Activated CD4-positive, alpha-beta memory T cell treated with anti-CD3 and anti-CD28 coated beads, Interleukin-2, amount 10 ng/mL, durations not matched to agents 7 days and 5 days (primary cell): ENCODE data around the gene DHRSX. TPM values are rescaled to one million over a fixed set of nuclear protein-coding genes. Genes with fewer than 3 reads are reported as not detected.
"Not testable (repeated sequence)": the region's sequence is repeated elsewhere in the genome, so short reads cannot be mapped to it uniquely, and the experiment has no call there.

Experiments
- CTCF ChIA-PET: fragments of 350-600 bp; sonication (Branson Sonifier 250); formaldehyde crosslinking; loops from one replicate; lab custom pipeline; 2021; ENCODE audit warnings: antibody characterized with exemption, inconsistent platforms; lab: Charles Lee
- POLR2A ChIA-PET: fragments of 350-600 bp; sonication (Branson Sonifier 250); formaldehyde crosslinking; loops from one replicate; lab custom pipeline; 2021; ENCODE audit warnings: antibody characterized with exemption; lab: Charles Lee
- DNase-seq: peaks from one replicate; pipeline ENCODE4 v3.0.0-alpha.2; 2020
- H3K27ac Mint-ChIP-seq: one replicate; pipeline ENCODE4 v1.8.0; 2021; ENCODE audit warnings: mild to moderate bottlenecking, mixed read lengths
- H3K27me3 Mint-ChIP-seq: one replicate; pipeline ENCODE4 v1.8.0; 2021; ENCODE audit warnings: mixed read lengths
- H3K36me3 Mint-ChIP-seq: one replicate; pipeline ENCODE4 v1.8.0; 2021; ENCODE audit warnings: low read depth, mixed read lengths
- H3K4me1 Mint-ChIP-seq: one replicate; pipeline ENCODE4 v1.8.0; 2021; ENCODE audit warnings: mixed read lengths
- H3K4me3 Mint-ChIP-seq: one replicate; pipeline ENCODE4 v1.8.0; 2021; ENCODE audit warnings: mild to moderate bottlenecking, mixed read lengths
- H3K9me3 Mint-ChIP-seq: one replicate; pipeline ENCODE4 v1.8.0; 2021; ENCODE audit warnings: mixed read lengths
- total RNA-seq, 2 experiments: library from RNA; stranded (reverse); gene quantifications; one replicate each; pipeline ENCODE4 v1.2.3, GENCODE V29; 2021

DHRSX gene
- total RNA-seq, 2 experiments from 2014 or later: 21.1 to 23.7 TPM

GRCh38 chrX:2270783-2271182, 230.0 kb downstream of the DHRSX start:
- H3K9me3 Mint-ChIP-seq: peaks cover 10% of the 10 kb centered on the region
- DNase-seq, POLR2A ChIA-PET, CTCF ChIA-PET, H3K27ac Mint-ChIP-seq, H3K4me3 Mint-ChIP-seq, H3K4me1 Mint-ChIP-seq, H3K27me3 Mint-ChIP-seq: not testable (repeated sequence)
- H3K36me3 Mint-ChIP-seq: peaks cover 11% of the 10 kb centered on the region

- no peak overlapping the region for H3K27ac Mint-ChIP-seq
- ChIA-PET CTCF (no interaction called here), POLR2A (no interaction called here)
- no peaks in the 10 kb centered on the region for H3K27me3 Mint-ChIP-seq
- DNase-seq: no peak
- no peaks in the 10 kb centered on the region for H3K4me1 Mint-ChIP-seq
- peaks cover 4% of the 10 kb centered on the region for H3K9me3 Mint-ChIP-seq
- H3K4me3 Mint-ChIP-seq: no peak overlapping the region
- peaks cover 18% of the 10 kb centered on the region for H3K36me3 Mint-ChIP-seq
Measured at GRCh38 chrX:2267890-2268289, 232.9 kb downstream of the DHRSX start.

- Mint-ChIP-seq H3K4me3 (no peak overlapping the region), H3K36me3 (peaks cover 18% of the 10 kb centered on the region), H3K4me1 (no peaks in the 10 kb centered on the region), H3K27me3 (no peaks in the 10 kb centered on the region), H3K9me3 (peaks cover 2% of the 10 kb centered on the region), H3K27ac (no peak overlapping the region)
- DNase-seq: no peak
- CTCF ChIA-PET: no interaction called here
- POLR2A ChIA-PET: no interaction called here
Measured at GRCh38 chrX:2266445-2267349, 234.1 kb downstream of the DHRSX start.

- DNase-seq, H3K4me3 Mint-ChIP-seq, H3K27ac Mint-ChIP-seq, POLR2A ChIA-PET, H3K4me1 Mint-ChIP-seq, H3K9me3 Mint-ChIP-seq, CTCF ChIA-PET, H3K27me3 Mint-ChIP-seq: not testable (repeated sequence)
- peaks cover 14% of the 10 kb centered on the region for H3K36me3 Mint-ChIP-seq
Measured at GRCh38 chrX:2265658-2266444, 234.9 kb downstream of the DHRSX start.

GRCh38 chrX:2264179-2265030, 236.4 kb downstream of the DHRSX start:
- CTCF ChIA-PET: no interaction called here
- Mint-ChIP-seq H3K4me1 (no peaks in the 10 kb centered on the region), H3K9me3 (no peaks in the 10 kb centered on the region), H3K27ac (no peak overlapping the region), H3K36me3 (peaks cover 14% of the 10 kb centered on the region), H3K4me3 (no peak overlapping the region), H3K27me3 (no peaks in the 10 kb centered on the region)
- DNase-seq: no peak
- POLR2A ChIA-PET: no interaction called here

GRCh38 chrX:2263203-2263602, 237.6 kb downstream of the DHRSX start:
- DNase-seq: no peak
- H3K36me3 Mint-ChIP-seq: peaks cover 14% of the 10 kb centered on the region
- POLR2A ChIA-PET: no interaction called here
- H3K4me1 Mint-ChIP-seq: no peaks in the 10 kb centered on the region
- no peak overlapping the region for H3K27ac Mint-ChIP-seq
- no peaks in the 10 kb centered on the region for H3K27me3 Mint-ChIP-seq
- CTCF ChIA-PET: no interaction called here
- H3K4me3 Mint-ChIP-seq: no peak overlapping the region
- H3K9me3 Mint-ChIP-seq: no peaks in the 10 kb centered on the region

GRCh38 chrX:2262668-2263055, 238.1 kb downstream of the DHRSX start:
- DNase-seq: no peak
- Mint-ChIP-seq H3K4me3 (no peak overlapping the region), H3K27me3 (no peaks in the 10 kb centered on the region), H3K36me3 (peaks cover 14% of the 10 kb centered on the region), H3K9me3 (no peaks in the 10 kb centered on the region), H3K4me1 (no peaks in the 10 kb centered on the region), H3K27ac (no peak overlapping the region)
- ChIA-PET CTCF (no interaction called here), POLR2A (no interaction called here)

- H3K4me3 Mint-ChIP-seq: no peak overlapping the region
- H3K4me1 Mint-ChIP-seq: no peaks in the 10 kb centered on the region
- no peaks in the 10 kb centered on the region for H3K27me3 Mint-ChIP-seq
- H3K27ac Mint-ChIP-seq: no peak overlapping the region
- CTCF ChIA-PET: no interaction called here
- peaks cover 14% of the 10 kb centered on the region for H3K36me3 Mint-ChIP-seq
- H3K9me3 Mint-ChIP-seq: no peaks in the 10 kb centered on the region
- POLR2A ChIA-PET: no interaction called here
- DNase-seq: no peak
Measured at GRCh38 chrX:2261831-2262667, 238.7 kb downstream of the DHRSX start.

GRCh38 chrX:2252331-2253065, 248.3 kb downstream of the DHRSX start:
- Mint-ChIP-seq H3K27me3 (no peaks in the 10 kb centered on the region), H3K27ac (no peak overlapping the region), H3K36me3 (peaks cover 3% of the 10 kb centered on the region)

GRCh38 chrX:2251211-2251610, 249.6 kb downstream of the DHRSX start:
- Mint-ChIP-seq H3K27ac (no peak overlapping the region), H3K4me1 (no peaks in the 10 kb centered on the region), H3K36me3 (peaks cover 3% of the 10 kb centered on the region), H3K27me3 (no peaks in the 10 kb centered on the region), H3K9me3 (peaks cover 37% of the 10 kb centered on the region), H3K4me3 (no peak overlapping the region)
- no peak for DNase-seq
- ChIA-PET CTCF (no interaction called here), POLR2A (no interaction called here)

More at GRCh38 chrX:2252331-2253065, 248.3 kb downstream of the DHRSX start:
- POLR2A ChIA-PET: no interaction called here
- no peaks in the 10 kb centered on the region for H3K4me1 Mint-ChIP-seq
- peaks cover 34% of the 10 kb centered on the region for H3K9me3 Mint-ChIP-seq
- DNase-seq: no peak
- CTCF ChIA-PET: no interaction called here
- no peak overlapping the region for H3K4me3 Mint-ChIP-seq

GRCh38 chrX:2243913-2244460, 256.8 kb downstream of the DHRSX start:
- H3K4me3 Mint-ChIP-seq: no peak overlapping the region
- H3K27me3 Mint-ChIP-seq: no peaks in the 10 kb centered on the region
- no peaks in the 10 kb centered on the region for H3K4me1 Mint-ChIP-seq
- ChIA-PET POLR2A (no interaction called here), CTCF (no interaction called here)
- H3K27ac Mint-ChIP-seq: no peak overlapping the region
- peaks cover 20% of the 10 kb centered on the region for H3K9me3 Mint-ChIP-seq
- DNase-seq: no peak
- peaks cover 20% of the 10 kb centered on the region for H3K36me3 Mint-ChIP-seq
